HG03575 (cell line): Measurements from ENCODE around the gene RAB27B.

ENCODE experiments used
- ATAC-seq: cut with Tn5 transposase; IDR thresholded peaks from one replicate; pipeline ENCODE4 v1.9.1; 2021; ENCODE audit not compliant: unreplicated experiment, insufficient number of reproducible peaks, low FRiP score; ENCODE audit errors: extremely low read depth

The RAB27B gene

DNA sequence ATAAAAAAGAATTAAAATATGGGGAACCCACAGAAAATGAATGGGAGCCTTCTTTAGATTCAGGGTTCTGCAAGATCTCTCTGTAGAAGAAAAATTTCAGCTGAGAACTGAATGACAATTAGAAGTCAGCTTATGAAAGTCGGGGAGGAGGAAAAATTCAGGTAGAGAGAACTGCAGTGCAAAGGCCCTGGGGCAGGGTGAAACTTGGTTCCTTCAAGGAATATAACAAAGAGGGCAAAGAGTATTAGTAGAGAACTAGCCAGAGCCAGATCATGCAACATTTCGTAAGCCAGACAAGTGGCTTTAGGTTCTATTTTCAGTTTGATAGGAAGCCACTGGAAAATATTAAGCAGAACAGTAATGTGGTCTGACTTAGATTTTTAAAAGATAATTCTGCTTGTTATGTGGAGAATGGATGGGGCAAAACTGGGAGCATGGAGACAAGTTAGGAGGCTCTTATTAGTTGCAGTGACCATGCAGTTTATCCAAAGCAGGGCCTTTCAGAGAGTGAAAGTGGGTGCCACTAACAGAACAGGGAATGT is 27.9 kb downstream of the RAB27B start:
- ATAC-seq = no peak

DNA sequence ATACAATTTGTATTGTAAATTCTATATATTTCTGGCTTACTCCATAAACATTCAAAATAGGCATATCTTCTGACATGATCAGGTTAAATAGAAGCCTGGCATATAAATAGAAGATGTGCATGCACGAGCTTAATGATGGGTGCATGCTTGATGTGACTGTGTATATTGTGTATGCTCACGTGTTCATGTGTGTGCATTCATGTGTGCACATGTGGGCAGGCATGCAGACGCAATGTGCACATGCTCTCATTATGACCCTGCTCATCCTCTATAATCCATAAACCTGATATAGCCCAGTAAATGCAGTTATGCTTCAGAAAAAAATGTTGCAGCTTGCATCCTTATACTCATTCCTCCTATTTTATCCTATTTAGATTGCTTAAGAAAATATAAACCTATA is 29.2 kb downstream of the RAB27B start:
- no peak for ATAC-seq

DNA sequence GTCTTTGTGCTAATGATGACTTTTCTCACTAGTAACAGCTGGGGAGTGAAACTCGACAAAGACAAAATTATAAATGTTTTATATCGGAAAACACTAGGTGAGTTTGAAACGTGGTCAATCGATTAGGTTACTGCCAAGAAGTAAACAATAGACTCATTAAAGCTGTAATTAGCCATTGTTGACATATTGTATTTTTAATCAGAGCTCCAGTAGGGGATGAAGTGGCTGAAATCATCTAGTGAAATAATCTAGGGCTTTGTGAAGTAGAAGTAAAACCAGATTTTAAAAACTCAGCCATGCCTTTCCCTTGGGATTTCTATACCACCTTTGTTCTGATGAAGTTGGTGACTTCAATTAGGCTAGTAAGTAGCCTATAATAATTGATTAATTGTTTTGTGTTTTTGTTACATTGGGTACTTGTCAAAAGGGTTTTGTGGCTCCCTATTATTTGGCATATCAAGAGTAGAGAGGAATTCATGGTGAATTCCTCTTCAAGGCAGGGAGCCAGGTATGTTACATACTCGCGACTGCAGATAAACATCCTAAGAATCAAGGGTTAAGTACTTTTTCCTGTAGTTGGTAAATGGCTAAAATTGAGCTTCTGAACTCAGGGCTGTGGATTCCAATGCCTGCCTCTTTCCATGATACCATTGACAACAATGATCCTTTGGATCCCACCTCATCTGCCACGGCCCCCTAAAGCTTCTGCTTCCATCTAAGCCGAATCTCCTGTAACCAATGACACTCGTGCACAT is 31.6 kb downstream of the RAB27B start:
- no peak for ATAC-seq

DNA sequence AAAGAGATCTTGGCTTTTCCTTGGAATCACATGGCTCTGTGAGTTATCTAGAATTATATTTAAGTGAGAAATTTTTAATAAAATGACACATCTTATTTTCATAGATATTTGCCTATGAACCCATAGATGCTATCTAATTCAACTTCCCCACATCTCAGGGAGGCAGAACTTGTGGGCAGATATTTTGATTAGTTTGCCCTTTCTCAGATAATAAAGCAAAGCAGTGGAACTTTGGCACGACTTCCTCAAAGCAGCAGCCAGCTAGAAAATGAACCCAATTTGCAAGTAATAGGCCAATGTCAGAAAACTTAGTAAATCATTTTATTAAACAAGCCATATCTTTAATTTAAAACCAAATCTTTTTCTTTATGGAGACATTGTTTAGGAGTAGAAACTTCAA is 32.7 kb downstream of the RAB27B start:
- ATAC-seq = no peak

DNA sequence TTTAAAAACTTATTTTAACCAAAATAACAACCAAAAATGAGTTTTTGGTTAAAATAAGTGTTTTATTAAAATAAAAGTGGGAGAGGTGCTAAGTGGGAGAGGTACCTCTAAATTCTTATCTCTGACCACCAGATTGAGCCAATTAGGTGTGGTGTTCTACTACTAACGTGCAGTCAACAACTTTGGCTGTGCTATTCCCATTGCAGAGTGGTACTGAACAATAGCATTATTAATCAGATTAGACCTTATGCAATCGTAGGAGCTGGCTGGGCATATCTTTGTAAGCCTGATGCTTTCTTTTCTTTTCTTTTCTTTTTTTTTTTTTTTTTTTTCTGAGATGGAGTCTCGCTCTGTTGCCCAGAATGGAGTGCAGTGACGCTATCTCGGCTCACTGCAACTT is 38.9 kb downstream of the RAB27B start:
- ATAC-seq = no peak

DNA sequence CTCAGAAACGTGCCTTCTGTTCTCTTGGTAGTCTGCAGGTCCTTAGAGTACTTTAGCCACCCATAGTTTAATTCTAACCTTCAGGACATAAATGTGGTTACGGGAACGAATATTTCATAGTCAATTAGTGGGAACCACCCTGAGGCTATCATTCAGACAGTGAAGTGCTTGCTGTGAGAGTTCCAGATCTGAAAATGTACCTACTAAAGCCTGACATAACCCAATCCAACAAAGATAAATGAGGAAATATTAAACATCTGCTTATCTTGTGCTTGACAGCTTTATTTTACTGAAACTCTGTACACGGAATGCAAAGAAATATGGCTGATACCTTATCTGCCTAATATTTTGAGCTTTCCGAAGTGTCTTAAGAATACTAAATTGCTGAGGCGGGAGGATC is 43.0 kb downstream of the RAB27B start:
- ATAC-seq = no peak

DNA sequence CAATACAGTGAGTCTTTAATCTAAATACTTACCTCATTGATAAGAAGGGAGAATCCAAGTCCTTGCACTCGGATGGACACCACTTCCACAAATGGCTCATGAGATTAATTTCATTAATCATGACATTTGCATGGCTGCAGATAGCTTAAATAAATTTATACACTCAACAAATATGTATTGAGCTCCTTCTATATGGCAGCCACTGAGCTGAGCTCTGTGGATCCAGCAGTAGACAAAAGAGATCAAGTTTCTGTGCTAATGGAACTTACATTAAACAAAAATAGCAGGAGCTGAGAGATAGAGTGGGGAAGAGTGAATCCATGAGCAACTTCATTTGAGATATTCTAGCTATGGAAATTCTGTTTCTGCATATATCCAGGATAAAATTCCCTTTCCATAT is 44.4 kb downstream of the RAB27B start:
- ATAC-seq = no peak

DNA sequence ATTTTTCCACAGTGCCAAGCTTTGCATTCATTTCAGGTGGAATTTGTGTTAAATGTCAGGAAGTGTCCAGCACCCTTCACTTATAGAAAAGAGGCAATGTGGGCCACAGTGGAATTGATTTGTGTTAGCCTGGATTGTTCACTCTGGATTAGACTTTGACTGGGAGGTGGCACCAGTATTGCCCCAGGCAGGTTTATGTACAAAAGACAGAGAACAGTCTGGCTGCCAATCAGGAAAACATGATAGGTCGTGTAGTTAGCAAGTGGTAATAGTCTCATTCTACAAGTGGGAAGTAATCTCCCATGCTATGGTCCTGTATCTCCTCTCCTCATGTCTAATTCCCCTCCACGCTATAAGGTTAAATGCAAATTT is 45.6 kb downstream of the RAB27B start:
- ATAC-seq = no peak

DNA sequence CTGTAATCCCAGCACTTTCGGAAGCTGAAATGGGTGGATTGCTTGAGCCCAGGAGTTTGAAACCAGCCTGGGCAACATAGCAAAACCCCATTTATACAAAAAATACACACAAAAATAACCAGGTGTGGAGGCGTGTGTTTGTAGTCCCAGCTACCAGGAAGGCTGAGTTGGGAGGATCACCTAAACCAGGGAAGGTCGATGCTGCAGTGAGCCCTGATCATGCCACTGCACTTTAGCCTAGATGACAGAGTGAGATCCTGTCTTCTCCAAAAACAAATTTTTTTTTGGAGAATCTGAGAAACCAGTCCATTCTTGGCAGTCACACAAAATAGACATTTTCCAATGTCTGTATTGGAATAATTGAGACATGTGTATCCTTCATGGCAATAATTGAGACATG is 46.8 kb downstream of the RAB27B start:
- ATAC-seq = no peak

DNA sequence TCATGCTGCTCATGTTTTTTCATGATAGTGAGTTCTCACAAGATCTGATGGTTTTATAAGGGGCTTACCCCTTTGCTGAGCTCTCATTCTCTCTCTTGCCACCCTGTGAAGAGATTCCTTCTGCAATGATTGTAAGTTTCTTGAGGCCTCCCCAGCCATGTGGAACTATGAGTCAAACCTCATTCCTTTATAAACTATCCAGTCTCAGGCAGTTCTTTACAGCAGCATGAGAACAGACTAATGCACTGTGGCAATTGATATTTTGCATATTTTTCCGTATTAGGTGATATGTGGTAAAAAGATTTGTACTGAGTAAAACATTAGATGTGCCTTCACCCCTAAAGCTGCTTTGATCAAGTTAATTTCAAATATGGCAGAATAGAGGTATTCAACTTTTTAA is 48.8 kb downstream of the RAB27B start:
- ATAC-seq = no peak

DNA sequence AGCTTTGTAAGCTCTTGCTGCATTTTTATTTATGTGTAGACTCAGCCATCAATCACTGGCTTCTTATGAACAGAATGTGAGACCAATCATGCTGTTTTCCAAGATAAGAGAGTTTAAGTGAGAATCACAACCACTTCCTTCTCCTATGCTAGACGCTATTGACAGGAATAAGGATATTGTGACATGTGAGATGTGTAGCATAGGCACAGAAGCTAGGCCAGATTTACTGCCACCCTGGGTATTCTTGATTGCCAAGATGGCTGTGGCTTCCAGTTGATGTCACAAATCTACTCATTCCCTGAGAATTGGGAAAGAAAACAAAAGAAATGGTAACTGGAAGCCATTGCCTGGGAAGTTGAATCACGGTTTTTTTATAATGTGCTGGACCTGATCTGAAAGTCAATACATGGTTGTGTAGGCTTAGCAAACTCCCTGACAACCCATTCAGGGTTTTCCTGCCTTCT is 49.9 kb downstream of the RAB27B start:
- no peak for ATAC-seq

DNA sequence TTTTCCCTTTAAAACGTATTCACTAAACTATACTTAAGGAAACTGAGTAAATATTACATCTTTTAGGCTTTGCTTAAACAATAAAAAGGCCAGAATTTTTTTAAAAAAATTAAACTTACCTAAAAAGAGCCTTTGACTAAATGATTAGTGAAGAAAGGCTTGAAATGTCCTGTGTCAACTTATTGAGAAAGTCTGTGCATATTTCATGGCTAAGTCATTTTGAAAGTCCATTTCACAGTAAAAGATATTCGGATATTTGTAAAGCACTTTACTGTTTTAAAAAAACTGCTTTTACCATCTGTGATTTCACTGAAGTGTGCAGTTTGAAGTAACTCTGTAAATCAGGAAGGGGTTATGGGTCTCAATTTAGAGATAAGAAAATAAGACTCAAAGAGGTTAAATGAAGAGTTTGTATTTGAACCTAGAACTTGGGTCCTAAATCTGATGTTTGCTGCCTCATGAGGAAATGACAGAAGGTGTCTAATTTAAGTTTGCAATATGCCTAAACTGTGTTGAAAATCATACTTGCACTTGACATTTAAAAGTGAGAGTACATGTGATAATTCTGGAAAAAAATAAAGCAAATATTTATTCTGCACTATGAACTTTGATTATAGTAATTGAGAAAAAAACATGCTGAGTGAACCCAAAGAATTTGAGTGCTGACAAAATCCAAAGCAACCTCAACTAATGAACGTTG is 50.5 kb downstream of the RAB27B start:
- ATAC-seq = no peak

DNA sequence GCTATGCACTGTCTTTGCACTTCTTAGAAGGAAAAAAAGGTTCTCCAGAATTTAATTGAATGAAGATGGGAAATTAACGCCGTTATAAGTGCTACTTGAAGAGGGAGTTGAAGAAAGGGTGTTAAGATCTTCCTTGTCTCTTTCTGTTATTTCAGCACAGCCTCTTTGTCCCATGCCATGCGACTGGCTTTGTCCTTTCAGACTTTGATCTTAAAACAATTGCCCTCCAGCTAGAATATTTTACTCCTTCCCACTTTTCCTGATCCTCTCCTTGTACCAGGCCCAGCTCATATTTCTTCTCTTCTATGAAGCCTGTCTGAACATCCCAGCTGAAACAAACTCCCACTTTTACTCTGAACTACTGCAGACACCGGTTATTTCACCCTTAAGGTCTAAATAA is 51.4 kb downstream of the RAB27B start:
- ATAC-seq = no peak

DNA sequence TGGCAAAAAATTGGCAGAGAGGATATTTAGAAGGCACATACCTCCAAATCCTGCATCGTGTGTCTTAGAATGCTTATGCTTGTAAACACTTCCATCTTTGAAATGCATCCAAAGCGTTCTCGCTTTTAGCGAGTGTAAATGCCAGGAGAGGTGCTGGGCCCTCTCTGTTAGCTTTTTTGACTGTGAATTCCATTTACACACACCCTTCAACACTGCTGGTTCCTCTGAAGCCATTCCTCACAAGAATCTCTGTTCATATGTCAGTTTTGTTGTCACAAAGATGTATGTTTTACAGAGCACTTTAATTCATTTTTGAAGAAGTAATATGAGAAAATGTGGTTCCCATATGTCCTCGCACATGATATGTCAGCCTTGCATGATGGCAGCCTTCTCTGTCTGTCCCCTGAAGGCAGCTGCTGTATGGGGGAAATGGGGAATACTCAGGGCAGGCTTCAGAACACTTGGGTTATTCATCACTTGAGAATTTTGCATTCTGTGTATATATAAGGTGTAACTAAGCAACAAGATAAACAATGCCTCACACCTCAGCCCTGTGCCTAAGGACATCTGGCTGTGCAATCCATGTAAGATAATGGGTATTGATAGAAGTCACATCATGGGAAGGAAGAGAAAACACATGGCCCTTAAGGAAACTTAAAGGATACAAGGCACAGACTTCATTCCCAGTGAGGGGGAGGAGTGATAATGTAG is 52.3 kb downstream of the RAB27B start:
- ATAC-seq = no peak

DNA sequence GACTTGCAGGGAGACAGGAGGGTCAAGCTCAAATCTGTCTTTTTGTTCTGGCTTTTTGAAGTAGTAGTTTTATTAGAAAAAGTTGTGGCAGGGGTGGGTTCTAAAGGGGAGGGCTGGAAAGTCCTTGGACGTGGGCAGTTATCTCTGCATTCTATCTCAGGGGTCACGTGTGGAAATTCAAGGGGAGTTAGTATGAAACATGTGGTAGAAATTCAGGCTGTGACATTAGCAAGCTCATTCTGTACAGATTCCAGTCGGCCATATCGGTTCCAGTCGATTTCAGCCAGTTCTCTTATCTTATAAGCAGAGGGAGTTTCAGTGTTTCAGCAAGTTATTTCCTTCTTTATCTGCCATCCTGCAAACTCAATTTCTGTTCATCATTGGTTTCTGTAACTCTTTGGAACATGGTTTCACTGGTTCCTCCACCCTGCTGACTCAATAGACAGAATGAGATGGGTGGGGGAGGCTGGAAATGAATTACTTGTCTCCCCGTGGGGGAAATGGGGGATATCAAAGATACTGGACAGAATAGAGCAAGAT is 53.0 kb downstream of the RAB27B start:
- ATAC-seq = no peak

DNA sequence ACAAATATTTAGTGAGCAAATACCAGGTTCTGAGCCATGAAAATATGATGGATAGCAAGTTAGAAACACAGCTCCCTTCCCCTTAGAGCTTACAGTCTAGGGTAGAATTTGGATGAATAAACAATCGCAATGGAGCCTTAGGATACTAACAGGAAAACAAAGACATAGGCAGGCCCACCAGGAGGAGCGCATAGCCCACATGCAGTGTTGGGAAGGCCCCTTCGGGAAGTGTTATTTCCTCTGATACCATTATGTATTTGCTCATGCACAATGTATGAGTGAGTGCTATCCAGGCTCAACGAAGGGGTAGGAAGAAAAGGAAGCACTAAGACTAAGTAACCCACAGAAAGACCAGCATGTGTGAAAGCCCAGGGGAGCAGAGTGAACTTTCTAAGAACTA is 54.0 kb downstream of the RAB27B start:
- no peak for ATAC-seq

DNA sequence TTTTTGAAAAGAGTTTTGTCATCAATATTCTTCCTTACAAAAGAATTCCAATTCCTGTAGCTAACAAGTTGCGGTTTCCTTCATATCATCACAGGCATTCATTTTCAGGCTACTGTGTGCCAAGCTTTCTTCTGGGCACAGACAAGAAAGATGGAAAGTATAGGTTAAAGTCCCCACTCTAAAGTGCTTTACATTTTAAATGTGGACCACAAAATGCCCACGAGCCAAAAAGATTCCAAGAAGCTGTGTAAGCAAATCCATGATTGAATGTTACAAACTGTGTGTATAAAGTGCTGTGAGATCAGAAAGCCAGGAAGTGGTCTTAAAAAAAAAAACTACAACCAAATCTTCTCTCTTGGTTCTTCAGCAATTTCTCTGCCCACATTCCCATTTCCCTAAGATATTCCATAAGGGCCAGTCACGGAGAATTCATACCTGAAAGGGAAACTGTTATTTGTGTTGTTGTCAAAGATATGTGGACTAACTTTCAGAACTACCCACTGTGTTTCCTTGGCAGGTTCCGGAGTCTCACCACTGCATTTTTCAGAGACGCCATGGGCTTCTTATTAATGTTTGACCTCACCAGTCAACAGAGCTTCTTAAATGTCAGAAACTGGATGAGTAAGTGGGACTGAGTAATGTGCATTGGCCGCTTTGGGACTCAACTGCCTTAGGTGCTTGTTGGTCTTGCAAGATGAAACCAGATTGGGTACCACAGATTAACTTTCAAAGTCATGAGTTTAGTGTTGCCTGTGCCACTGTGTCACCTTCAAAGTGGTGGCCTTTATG is 55.7 kb downstream of the RAB27B start:
- ATAC-seq = no peak

DNA sequence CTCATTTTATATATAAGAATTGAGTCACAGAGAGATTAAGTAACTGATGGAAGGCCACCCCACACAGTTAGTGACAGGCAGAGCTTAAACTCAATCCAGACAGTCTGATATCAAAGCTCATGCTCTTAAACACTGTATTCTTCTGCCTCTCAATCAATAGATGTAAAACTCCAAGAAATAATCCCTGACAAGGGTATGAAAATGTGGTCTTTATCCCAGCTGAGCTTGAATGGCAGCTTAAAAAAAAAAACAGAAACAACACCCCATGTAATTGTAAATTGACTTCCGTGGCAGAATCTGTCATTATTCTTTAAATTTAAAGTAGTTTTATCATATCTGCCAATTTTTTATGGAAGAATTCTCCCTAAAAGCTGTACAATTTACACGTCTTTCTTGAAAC is 60.1 kb downstream of the RAB27B start:
- ATAC-seq = no peak

DNA sequence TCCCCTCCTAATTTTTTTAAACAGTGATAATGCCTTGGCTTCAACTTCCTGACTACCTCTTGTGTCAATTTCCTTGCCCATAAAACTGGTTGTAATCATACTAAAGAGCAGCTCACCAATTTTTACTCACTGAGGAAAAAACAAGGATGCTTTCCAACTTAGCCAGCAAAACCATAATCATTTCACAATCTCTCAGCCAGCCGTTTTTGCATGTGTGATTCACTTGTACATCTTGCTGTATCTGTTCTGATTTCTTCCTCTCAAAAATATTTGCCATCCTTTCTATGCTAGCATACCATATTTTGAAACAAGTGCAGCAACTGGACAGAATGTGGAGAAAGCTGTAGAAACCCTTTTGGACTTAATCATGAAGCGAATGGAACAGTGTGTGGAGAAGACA is 60.7 kb downstream of the RAB27B start:
- ATAC-seq = no peak
